RWPE1 (cell line): ENCODE data around the gene DNMT3B.
"Not testable (repeated sequence)": the region's sequence is repeated elsewhere in the genome, so short reads cannot be mapped to it uniquely, and the experiment has no call there.

Experiments
- CTCF ChIA-PET: fragments of 350-600 bp; sonication (Branson Sonifier 250); formaldehyde crosslinking; extraction: SDS; loops from one replicate; lab custom pipeline; 2021; lab: Yijun Ruan, JAX
- POLR2A ChIA-PET: fragments of 400-600 bp; formaldehyde crosslinking; extraction: SDS; loops from one replicate; lab custom pipeline; 2020; ENCODE audit warnings: antibody characterized with exemption; ENCODE audit not compliant: low non-redundant PET; lab: Yijun Ruan, JAX
- DNase-seq: peaks from one replicate; pipeline ENCODE4 v3.0.0; 2012; ENCODE audit warnings: low spot score
- H3K27ac ChIP-seq: fragments of 450-650 bp; 2 replicates; pipeline ENCODE4 v1.5.1; 2017
- CTCF ChIP-seq: fragments of 450-650 bp; conservative IDR thresholded peaks from 2 replicates; pipeline ENCODE4 v1.5.1; 2017; ENCODE audit warnings: low read depth, mild to moderate bottlenecking

The DNMT3B gene

GRCh38 chr20:32796981-32797451 is 34.8 kb downstream of the DNMT3B start:
- no peak for DNase-seq
- ChIA-PET CTCF (interaction anchor here (0.5 to 2.9 kb wide), 8 partner anchors 12 to 1344 kb away, joined by 3 to 10 read pairs (median 3); partner anchors contain the start of genes C20orf203 and MAPRE1), POLR2A (interaction anchor here (1.0 kb wide), 1 partner anchor 23 kb away, joined by 4 read pairs; the partner anchor contains the start of gene MAPRE1)
- H3K27ac ChIP-seq = no peak overlapping the region
- TF ChIP-seq CTCF = no peak

GRCh38 chr20:32797571-32797970 is 35.4 kb downstream of the DNMT3B start:
- not testable (repeated sequence) for DNase-seq, H3K27ac ChIP-seq
- CTCF ChIA-PET = interaction anchor here (0.5 to 1.0 kb wide), 5 partner anchors 13 to 1344 kb away, joined by 3 to 6 read pairs (median 3); partner anchors contain the start of gene MAPRE1
- POLR2A ChIA-PET = interaction anchor here (1.0 kb wide), 1 partner anchor 22 kb away, joined by 4 read pairs; the partner anchor contains the start of gene MAPRE1

GRCh38 chr20:32798046-32798981 is 36.1 kb downstream of the DNMT3B start:
- POLR2A ChIA-PET = interaction anchor here (1.0 kb wide), 1 partner anchor 22 kb away, joined by 4 read pairs; the partner anchor contains the start of gene MAPRE1
- H3K27ac ChIP-seq = no peak overlapping the region
- no peak for TF ChIP-seq CTCF
- CTCF ChIA-PET = interaction anchor here (0.6 to 1.3 kb wide), 4 partner anchors 8 to 21 kb away, joined by 3 to 7 read pairs (median 4); partner anchors contain the start of gene MAPRE1
- DNase-seq = no peak

GRCh38 chr20:32803092-32803491 is 40.9 kb downstream of the DNMT3B start:
- H3K27ac ChIP-seq = no peak overlapping the region
- no peak for DNase-seq
- TF ChIP-seq CTCF = no peak
- ChIA-PET CTCF (interaction anchor here (0.6 to 4.1 kb wide), 4 partner anchors 9 to 1216 kb away, joined by 3 to 24 read pairs (median 6); no protein-coding TSS in a partner anchor), POLR2A (no interaction called here)

GRCh38 chr20:32804022-32804715 is 42.0 kb downstream of the DNMT3B start:
- POLR2A ChIA-PET = no interaction called here

More at GRCh38 chr20:32804022-32804715, 42.0 kb downstream of the DNMT3B start:
- no peak for TF ChIP-seq CTCF
- CTCF ChIA-PET = interaction anchor here (0.7 to 4.1 kb wide), 3 partner anchors 10 to 26 kb away, joined by 4 to 24 read pairs (median 5); no protein-coding TSS in a partner anchor
- H3K27ac ChIP-seq = no peak overlapping the region
- no peak for DNase-seq
